GM23338 (cell line): ENCODE data around the gene CARD6.

Experiments
- CREB1 ChIP-seq: fragments of 250-450 bp; sonication (Bioruptor Pico); IDR thresholded peaks from 2 replicates; pipeline ENCODE4 v1.5.0; 2020; ENCODE audit warnings: low read depth, mild to moderate bottlenecking, moderate library complexity
- CTCF ChIP-seq, 2 experiments: fragments of 200-600 bp in 1 of 2; sonication (generic) in 1 of 2; conservative IDR thresholded peaks; 2 replicates each; pipeline versions ENCODE4 v1.5.1 to v1.6.1; 2016 to 2017; ENCODE audit warnings: antibody characterized with exemption in 2 of 2, low read depth in 2 of 2, mild to moderate bottlenecking in 2 of 2, moderate library complexity in 1 of 2
- EZH2 ChIP-seq: fragments of 200-600 bp; sonication (generic); IDR thresholded peaks from one replicate; pipeline ENCODE4 v1.8.0; 2017; ENCODE audit warnings: antibody characterized with exemption, mild to moderate bottlenecking, low read depth; ENCODE audit not compliant: unreplicated experiment
- POLR2AphosphoS5 ChIP-seq: IDR thresholded peaks from 2 replicates; pipeline ENCODE4 v1.6.1; 2016; ENCODE audit warnings: antibody characterized with exemption, low read depth
- REST ChIP-seq: IDR thresholded peaks from one replicate; pipeline ENCODE4 v1.6.1; 2018; ENCODE audit warnings: antibody characterized with exemption; ENCODE audit not compliant: unreplicated experiment
- ZNF331 ChIP-seq: fragments of 250-450 bp; sonication (Bioruptor Pico); IDR thresholded peaks from 2 replicates; pipeline ENCODE4 v1.5.0; 2020; ENCODE audit warnings: low read depth, mild to moderate bottlenecking, moderate library complexity

- TF ChIP-seq CTCF (conservative IDR thresholded peaks at IDR 0.05; ENCODE audit: low read depth in 2 of 2) (no peak), POLR2AphosphoS5 (no peak), REST (no peak), EZH2 (no peak), ZNF331 (no peak), CREB1 (no peak)
These were observed 7.4 kb upstream of the CARD6 start for GRCh38 chr5:40833712-40834229.
